ENCODE results near the gene XRN2. TPM values are rescaled to one million over a fixed set of nuclear protein-coding genes. Genes with fewer than 3 reads are reported as not detected.

Gene XRN2
- total RNA-seq, 1 experiment from 2014 or later, result 118 TPM

- no peak for TF ChIP-seq JAZF1 (CRISPR knock-in tag; IDR thresholded peaks at IDR 0.05)
- no peak for TF ChIP-seq IRF1 (CRISPR knock-in tag; IDR thresholded peaks at IDR 0.05)
- no peak for TF ChIP-seq ZNF219 (CRISPR knock-in tag; IDR thresholded peaks at IDR 0.05; ENCODE audit: borderline replicate concordance)
- TF ChIP-seq ARID4B (CRISPR knock-in tag; IDR thresholded peaks at IDR 0.05; ENCODE audit: borderline replicate concordance), result no peak
- TF ChIP-seq ZNF532 (CRISPR knock-in tag; IDR thresholded peaks at IDR 0.05; ENCODE audit: borderline replicate concordance), result no peak
- TF ChIP-seq RORB (CRISPR knock-in tag; IDR thresholded peaks at IDR 0.05), result no peak
Measured at GRCh38 chr20:21391185-21391971, 88.2 kb downstream of the XRN2 start (continued).

- ChIA-PET CTCF (interaction anchor here (1.0 to 2.9 kb wide), 5 partner anchors 27 to 532 kb away, joined by 3 to 19 read pairs (median 5); no protein-coding TSS in a partner anchor), POLR2A (interaction anchor here (1.0 kb wide), 1 partner anchor 50 kb away, joined by 3 read pairs; no protein-coding TSS in a partner anchor)
- Mint-ChIP-seq H3K4me3 (peak overlapping the region; percentile 81), H3K4me1 (peaks cover 50% of the 10 kb centered on the region), H3K27ac (no peak overlapping the region), H3K36me3 (peaks cover 15% of the 10 kb centered on the region), H3K27me3 (ENCODE audit: low read depth) (peaks cover 63% of the 10 kb centered on the region), H3K9me3 (no peaks in the 10 kb centered on the region)
- DNase-seq (ENCODE audit: low spot score), result no peak
- peak; percentile 3; the same call in 1 of the 2 replicates for ATAC-seq
- TF ChIP-seq IRF2 (CRISPR knock-in tag; IDR thresholded peaks at IDR 0.05; ENCODE audit: borderline replicate concordance, low read depth), result no peak
Measured at GRCh38 chr20:21391972-21392352, 88.8 kb downstream of the XRN2 start.

- DNase-seq (ENCODE audit: low spot score), result no peak
- H3K4me3 Mint-ChIP-seq, result peak overlapping the region; percentile 27; the same call in 1 of the 2 replicates
- peaks cover 74% of the 10 kb centered on the region for H3K27me3 Mint-ChIP-seq (ENCODE audit: low read depth)
- peaks cover 44% of the 10 kb centered on the region for H3K4me1 Mint-ChIP-seq
- no peak for ATAC-seq
- no peak overlapping the region for H3K27ac Mint-ChIP-seq
- CTCF ChIA-PET, result no interaction called here
- POLR2A ChIA-PET, result no interaction called here
- H3K36me3 Mint-ChIP-seq, result peaks cover 10% of the 10 kb centered on the region
- H3K9me3 Mint-ChIP-seq, result no peaks in the 10 kb centered on the region
- TF ChIP-seq ELF4 (CRISPR knock-in tag; IDR thresholded peaks at IDR 0.05; ENCODE audit: low read depth) (no peak), ZNF423 (CRISPR knock-in tag; IDR thresholded peaks at IDR 0.05) (no peak), ZNF232 (CRISPR knock-in tag; IDR thresholded peaks at IDR 0.05) (no peak), NR2C2 (CRISPR knock-in tag; IDR thresholded peaks at IDR 0.05) (no peak), ZNF263 (CRISPR knock-in tag; IDR thresholded peaks at IDR 0.05; ENCODE audit: low read depth) (no peak), IRF1 (CRISPR knock-in tag; IDR thresholded peaks at IDR 0.05) (no peak), ZNF425 (CRISPR knock-in tag; conservative IDR thresholded peaks at IDR 0.05) (no peak), STAT6 (CRISPR knock-in tag; conservative IDR thresholded peaks at IDR 0.05; ENCODE audit: low read depth) (no peak), ZNF671 (CRISPR knock-in tag; IDR thresholded peaks at IDR 0.05) (no peak)
Measured at GRCh38 chr20:21393166-21393565, 90.0 kb downstream of the XRN2 start.
